Prostate gland (tissue), 2 donors: Measurements from ENCODE around the gene KRT6B.

Experiments used
- POLR2A ChIP-seq: fragments of 450-650 bp; IDR thresholded peaks from one replicate; pipeline ENCODE4 v1.6.1; 2016; ENCODE audit warnings: antibody characterized with exemption, mild to moderate bottlenecking
- TF ChIP-seq, protein P1 (sequence below), 4 experiments: fragments of 200-600 bp in 2 of 4; fragments of 450-650 bp in 2 of 4; sonication (generic) in 2 of 4; IDR thresholded peaks; 1 replicate in 3 of 4; 2 replicates in 1 of 4; pipeline ENCODE4 v1.5.1; 2016 to 2019; ENCODE audit warnings: antibody characterized with exemption in 4 of 4, mild to moderate bottlenecking in 2 of 4, moderate library complexity in 2 of 4

DNA sequence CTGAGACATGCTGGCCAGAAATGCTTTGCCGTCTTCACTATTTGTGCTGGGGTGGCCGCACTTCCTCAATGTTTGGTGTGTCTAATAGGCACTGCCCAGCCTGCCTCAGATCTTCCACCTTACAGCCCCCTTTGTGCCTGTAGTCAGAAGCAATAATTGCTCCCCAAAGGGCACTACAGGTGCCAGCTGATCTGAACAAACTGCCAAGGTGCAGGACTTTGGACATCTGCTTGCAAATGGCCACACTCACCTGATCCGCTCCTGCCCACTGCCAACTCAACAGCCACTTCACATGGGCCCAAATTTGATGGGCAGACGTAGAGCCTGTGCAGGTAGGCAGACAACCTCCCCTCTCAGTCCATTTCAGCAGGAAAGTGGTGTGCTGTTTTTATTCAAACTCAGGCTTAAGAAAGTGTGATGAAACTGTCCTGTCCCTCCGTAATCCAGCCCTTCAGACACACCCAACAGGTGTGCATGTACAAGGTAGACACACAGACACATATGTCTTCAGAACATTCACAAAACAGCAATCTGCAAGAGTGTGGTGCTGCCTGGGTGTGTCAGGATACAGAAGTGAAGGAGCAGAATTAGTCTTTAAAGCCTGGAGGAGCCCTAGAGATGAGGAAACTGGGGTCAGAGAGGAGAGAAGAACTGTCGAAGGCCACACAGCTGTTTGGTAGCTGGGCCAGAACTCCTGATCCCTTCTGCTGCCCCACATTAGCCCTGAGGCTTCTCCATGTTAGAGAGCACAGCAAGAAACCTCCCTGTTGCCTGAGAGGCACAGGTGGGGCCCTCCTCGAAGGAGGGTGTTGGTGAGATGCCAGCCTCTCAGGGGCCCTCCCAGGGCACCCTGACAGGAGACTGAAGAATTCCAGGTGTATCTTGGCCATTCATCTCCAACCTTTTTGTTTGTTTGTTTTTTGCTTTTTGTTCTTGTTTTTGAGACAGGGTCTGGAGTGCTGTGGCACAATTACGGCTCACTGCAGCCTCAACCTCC, 13.3 kb downstream of the KRT6B start:
- TF ChIP-seq, protein P1, sequence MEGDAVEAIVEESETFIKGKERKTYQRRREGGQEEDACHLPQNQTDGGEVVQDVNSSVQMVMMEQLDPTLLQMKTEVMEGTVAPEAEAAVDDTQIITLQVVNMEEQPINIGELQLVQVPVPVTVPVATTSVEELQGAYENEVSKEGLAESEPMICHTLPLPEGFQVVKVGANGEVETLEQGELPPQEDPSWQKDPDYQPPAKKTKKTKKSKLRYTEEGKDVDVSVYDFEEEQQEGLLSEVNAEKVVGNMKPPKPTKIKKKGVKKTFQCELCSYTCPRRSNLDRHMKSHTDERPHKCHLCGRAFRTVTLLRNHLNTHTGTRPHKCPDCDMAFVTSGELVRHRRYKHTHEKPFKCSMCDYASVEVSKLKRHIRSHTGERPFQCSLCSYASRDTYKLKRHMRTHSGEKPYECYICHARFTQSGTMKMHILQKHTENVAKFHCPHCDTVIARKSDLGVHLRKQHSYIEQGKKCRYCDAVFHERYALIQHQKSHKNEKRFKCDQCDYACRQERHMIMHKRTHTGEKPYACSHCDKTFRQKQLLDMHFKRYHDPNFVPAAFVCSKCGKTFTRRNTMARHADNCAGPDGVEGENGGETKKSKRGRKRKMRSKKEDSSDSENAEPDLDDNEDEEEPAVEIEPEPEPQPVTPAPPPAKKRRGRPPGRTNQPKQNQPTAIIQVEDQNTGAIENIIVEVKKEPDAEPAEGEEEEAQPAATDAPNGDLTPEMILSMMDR (IDR thresholded peaks at IDR 0.05) = no peak
- TF ChIP-seq POLR2A = no peak
